VCaP (cell line): ENCODE data around the gene SPACA7.

Source experiments
- H3K27ac ChIP-seq: fragments of 450-650 bp; 2 replicates; pipeline ENCODE4 v1.5.1; 2017
- CTCF ChIP-seq: fragments of 450-650 bp; conservative IDR thresholded peaks from 2 replicates; pipeline ENCODE4 v1.5.1; 2017; ENCODE audit warnings: mild to moderate bottlenecking, moderate library complexity

Gene SPACA7

DNA sequence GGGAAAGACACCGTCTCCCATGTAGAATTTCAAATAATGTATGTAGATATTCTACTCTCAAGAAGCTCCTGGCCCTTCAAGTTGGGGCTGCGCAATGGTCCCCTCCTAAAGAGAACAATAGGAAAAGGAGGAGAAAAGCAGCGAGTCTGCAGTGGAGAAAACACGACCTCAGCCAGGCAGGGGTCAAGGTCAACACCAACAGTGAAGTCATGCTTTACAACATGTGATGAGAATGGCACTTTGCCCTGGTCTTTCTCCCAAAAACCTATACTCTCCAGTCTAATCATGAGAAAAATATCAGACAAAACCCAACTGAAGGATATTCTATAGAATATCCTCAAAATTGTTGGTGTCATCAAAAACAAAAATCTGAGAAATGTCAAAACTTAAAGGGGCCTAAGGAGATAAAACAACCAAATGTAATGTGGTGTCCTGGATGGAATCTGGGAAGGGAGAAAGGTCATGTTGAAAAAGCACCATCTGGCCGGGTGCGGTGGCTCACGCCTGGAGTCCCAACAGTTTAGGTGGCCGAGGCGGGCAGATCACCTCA, 101.0 kb downstream of the SPACA7 start:
- no peak for TF ChIP-seq CTCF
- no peak overlapping the region for H3K27ac ChIP-seq

DNA sequence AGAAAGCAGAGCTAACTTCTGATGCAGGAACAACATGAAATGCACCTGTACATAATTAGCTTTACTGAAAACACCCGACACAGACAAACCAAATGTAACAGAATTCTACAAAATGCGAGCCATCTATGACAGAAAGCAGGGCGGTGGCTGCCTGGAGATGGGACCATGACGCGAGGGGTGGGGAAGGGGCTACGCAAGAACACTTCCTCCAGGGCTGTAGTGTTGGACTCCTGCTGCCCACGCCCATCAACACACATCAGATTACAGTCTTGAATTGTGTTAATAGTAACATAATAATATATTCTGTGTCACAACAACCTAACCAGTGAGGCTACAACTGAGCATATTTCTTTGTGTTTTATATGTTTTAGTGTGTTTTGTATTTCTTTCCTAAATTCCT, 103.2 kb downstream of the SPACA7 start:
- H3K27ac ChIP-seq: no peak overlapping the region
- no peak for TF ChIP-seq CTCF

DNA sequence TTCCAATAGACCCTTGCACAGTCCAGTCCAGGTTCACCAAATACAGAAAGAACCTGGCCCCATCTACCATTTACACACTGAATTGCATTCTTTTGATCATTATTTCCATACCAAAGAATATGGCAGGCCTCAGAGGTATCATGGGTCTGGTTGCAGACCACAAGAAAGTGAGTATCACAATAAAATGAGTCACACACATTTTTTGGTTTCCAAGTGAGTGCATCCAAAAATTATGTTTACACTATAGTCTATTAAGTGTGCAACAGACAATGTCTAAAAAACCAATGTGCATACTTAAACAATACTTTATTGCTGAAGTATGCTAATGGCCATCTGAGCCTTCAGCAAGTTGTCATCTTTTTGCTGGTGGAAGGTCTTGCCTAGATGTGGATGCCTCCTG, 105.3 kb downstream of the SPACA7 start:
- no peak overlapping the region for H3K27ac ChIP-seq
- TF ChIP-seq CTCF: no peak

DNA sequence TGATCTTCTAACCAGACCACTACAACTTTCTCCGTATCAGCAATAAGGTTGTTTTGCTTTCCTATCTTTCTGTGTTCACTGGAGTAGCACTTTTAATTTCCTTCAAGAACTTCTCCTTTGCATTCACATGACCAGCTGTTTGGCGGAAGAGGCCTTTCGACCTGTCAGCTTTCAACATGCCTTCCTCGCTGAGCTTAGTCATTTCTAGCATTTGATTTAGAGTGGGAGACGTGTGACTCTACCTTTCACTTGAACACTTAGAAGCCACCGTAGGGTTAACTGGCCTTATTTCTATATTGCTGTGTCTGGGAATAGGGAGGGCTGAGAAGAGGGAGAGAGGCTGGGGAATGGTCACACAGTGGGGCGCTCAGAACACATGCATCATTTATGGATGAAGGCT, 107.1 kb downstream of the SPACA7 start:
- TF ChIP-seq CTCF: no peak
- H3K27ac ChIP-seq: no peak overlapping the region
